Measurements from ENCODE around the gene ZYX. TPM values are rescaled to one million over a fixed set of nuclear protein-coding genes. Genes with fewer than 3 reads are reported as not detected.

Gene ZYX
- total and polyA plus RNA-seq, 2 donors (not counting 1 experiment from before 2014, with no cell fraction given): 33.5 to 85.6 TPM

DNA sequence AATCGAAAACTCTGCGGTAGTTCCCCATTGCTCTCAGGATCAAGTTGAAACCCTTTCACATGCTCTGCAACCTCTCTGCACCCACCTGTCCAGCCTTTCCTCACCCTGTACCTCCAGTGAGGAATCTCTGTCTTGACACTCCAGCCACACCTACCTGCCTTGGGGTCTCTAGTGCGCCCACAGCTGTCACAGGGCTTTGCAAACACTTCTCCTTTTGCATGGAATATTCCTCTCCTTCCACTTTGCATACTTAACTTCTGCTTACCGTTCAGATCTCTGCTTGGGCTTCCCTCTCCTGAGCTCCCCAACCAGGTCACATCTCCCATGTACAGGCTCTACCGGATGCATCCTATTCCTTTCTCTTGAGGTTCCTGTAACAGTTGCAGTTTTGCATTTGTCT lies 6.6 kb upstream of the ZYX start:
- H3K9ac ChIP-seq (ENCODE audit: insufficient read depth, low read length): no peak overlapping the region
- no peak overlapping the region for H3K4me3 ChIP-seq (replicated peaks in 1 of 4; ENCODE audit: control extremely low read depth in 1 of 4, insufficient read depth in 1 of 4, low read depth in 3 of 4, low read length in 4 of 4)
- no peaks in the 10 kb centered on the region for H3K9me3 ChIP-seq (ENCODE audit: control insufficient read depth, insufficient read depth, low read depth, low read length)
- H3K27ac ChIP-seq (ENCODE audit: insufficient read depth, low read length): no peak overlapping the region
- H4K20me1 ChIP-seq (ENCODE audit: control insufficient read depth, extremely low read depth, insufficient read depth, low read length): no peaks in the 10 kb centered on the region
- no peaks in the 10 kb centered on the region for H3K36me3 ChIP-seq (ENCODE audit: control insufficient read depth, insufficient read depth, low read length)
- no peaks in the 10 kb centered on the region for H3K27me3 ChIP-seq (ENCODE audit: control insufficient read depth, insufficient read depth, low read length)
- H3K4me2 ChIP-seq (ENCODE audit: extremely low read depth, insufficient read depth, low read length): no peak overlapping the region
- no peaks in the 10 kb centered on the region for H3K4me1 ChIP-seq (ENCODE audit: control insufficient read depth, extremely low read depth, insufficient read depth, low read length)
- DNase-seq (ENCODE audit: low read depth in 2 of 2): no peak
- peaks cover 3% of the 10 kb centered on the region for H3K79me2 ChIP-seq (ENCODE audit: control insufficient read depth, insufficient read depth, low read length)
- TF ChIP-seq EZH2 (IDR thresholded peaks at IDR 0.05; ENCODE audit: low read length, missing control alignments): no peak
- no peak overlapping the region for H2AFZ ChIP-seq (ENCODE audit: low read length)

DNA sequence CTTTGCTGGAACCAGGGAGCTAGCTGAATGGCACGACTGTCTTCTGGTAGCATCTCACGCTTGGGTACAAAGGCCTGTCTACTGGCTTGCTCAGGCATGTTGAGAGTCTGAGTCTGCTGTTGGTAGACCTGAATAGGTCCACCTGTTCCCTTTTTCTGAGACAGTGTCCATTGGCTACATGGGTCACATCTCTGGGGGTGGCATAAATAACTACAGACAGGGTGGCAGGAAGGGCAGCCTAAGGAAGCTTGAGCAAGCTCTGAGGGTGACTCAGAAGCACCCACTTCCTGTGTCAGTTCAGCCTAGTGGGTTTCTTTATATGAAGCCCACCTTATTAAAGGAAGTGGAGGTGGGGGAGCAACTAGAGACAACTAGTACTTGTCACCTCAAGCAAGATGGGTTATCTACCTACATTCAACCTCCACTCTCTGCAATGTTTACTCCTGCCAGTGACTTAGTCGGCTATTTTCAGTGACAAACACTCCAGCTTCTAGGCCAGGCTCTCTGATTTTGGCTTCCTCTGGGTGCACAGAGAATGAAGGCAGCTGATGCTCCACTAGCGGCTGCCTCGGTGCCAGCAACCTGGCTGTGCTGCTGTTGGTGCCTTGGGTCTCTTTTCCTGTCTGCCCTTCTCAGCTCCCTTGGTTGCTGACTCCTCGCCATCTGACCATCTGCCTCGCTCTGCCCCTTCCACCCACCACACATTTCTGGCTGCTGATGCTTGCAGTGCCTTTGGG lies 5.7 kb upstream of the ZYX start:
- Histone ChIP-seq H3K4me3 (replicated peaks in 1 of 4; ENCODE audit: control extremely low read depth in 1 of 4, insufficient read depth in 1 of 4, low read depth in 3 of 4, low read length in 4 of 4) (no peak overlapping the region), H3K9ac (ENCODE audit: insufficient read depth, low read length) (no peak overlapping the region), H3K9me3 (ENCODE audit: control insufficient read depth, insufficient read depth, low read depth, low read length) (no peaks in the 10 kb centered on the region), H3K36me3 (ENCODE audit: control insufficient read depth, insufficient read depth, low read length) (no peaks in the 10 kb centered on the region), H4K20me1 (ENCODE audit: control insufficient read depth, extremely low read depth, insufficient read depth, low read length) (no peaks in the 10 kb centered on the region), H3K4me1 (ENCODE audit: control insufficient read depth, extremely low read depth, insufficient read depth, low read length) (no peaks in the 10 kb centered on the region), H3K4me2 (ENCODE audit: extremely low read depth, insufficient read depth, low read length) (no peak overlapping the region), H3K27ac (ENCODE audit: insufficient read depth, low read length) (no peak overlapping the region), H3K79me2 (ENCODE audit: control insufficient read depth, insufficient read depth, low read length) (peaks cover 9% of the 10 kb centered on the region), H2AFZ (ENCODE audit: low read length) (no peak overlapping the region), H3K27me3 (ENCODE audit: control insufficient read depth, insufficient read depth, low read length) (no peaks in the 10 kb centered on the region)
- TF ChIP-seq, protein P1, sequence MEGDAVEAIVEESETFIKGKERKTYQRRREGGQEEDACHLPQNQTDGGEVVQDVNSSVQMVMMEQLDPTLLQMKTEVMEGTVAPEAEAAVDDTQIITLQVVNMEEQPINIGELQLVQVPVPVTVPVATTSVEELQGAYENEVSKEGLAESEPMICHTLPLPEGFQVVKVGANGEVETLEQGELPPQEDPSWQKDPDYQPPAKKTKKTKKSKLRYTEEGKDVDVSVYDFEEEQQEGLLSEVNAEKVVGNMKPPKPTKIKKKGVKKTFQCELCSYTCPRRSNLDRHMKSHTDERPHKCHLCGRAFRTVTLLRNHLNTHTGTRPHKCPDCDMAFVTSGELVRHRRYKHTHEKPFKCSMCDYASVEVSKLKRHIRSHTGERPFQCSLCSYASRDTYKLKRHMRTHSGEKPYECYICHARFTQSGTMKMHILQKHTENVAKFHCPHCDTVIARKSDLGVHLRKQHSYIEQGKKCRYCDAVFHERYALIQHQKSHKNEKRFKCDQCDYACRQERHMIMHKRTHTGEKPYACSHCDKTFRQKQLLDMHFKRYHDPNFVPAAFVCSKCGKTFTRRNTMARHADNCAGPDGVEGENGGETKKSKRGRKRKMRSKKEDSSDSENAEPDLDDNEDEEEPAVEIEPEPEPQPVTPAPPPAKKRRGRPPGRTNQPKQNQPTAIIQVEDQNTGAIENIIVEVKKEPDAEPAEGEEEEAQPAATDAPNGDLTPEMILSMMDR (conservative IDR thresholded peaks at IDR 0.05 in 1 of 2, IDR thresholded peaks at IDR 0.05 in 1 of 2; ENCODE audit: low read depth in 1 of 2, low read length in 2 of 2): no peak
- no peak for TF ChIP-seq EZH2 (IDR thresholded peaks at IDR 0.05; ENCODE audit: low read length, missing control alignments)
- DNase-seq (ENCODE audit: low read depth in 2 of 2): no peak

DNA sequence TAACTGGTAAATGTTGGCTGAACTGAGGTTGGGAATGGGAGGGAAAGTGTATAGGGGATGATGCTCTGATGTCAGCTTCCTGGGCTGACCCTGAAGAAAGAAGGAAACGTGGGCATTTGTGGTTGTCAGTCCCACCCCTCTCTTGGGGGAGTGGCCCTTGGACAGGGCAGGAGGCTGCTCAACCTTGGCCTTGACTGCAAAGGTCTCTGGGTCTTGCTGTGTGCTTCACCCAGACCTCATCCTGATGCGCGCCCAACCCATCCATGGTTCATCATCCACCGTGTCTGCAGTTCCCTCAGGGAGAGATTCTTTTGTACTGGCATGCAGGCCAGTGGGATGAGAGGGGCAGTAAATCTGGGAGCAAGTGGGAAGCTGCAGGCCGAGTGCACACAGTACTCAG lies 4.7 kb upstream of the ZYX start:
- Histone ChIP-seq H3K4me3 (replicated peaks in 1 of 4; ENCODE audit: control extremely low read depth in 1 of 4, insufficient read depth in 1 of 4, low read depth in 3 of 4, low read length in 4 of 4) (no peak overlapping the region), H4K20me1 (ENCODE audit: control insufficient read depth, extremely low read depth, insufficient read depth, low read length) (no peaks in the 10 kb centered on the region), H3K9me3 (ENCODE audit: control insufficient read depth, insufficient read depth, low read depth, low read length) (no peaks in the 10 kb centered on the region), H2AFZ (ENCODE audit: low read length) (no peak overlapping the region), H3K4me2 (ENCODE audit: extremely low read depth, insufficient read depth, low read length) (no peak overlapping the region), H3K27me3 (ENCODE audit: control insufficient read depth, insufficient read depth, low read length) (no peaks in the 10 kb centered on the region), H3K79me2 (ENCODE audit: control insufficient read depth, insufficient read depth, low read length) (peaks cover 12% of the 10 kb centered on the region), H3K4me1 (ENCODE audit: control insufficient read depth, extremely low read depth, insufficient read depth, low read length) (no peaks in the 10 kb centered on the region), H3K9ac (ENCODE audit: insufficient read depth, low read length) (no peak overlapping the region), H3K36me3 (ENCODE audit: control insufficient read depth, insufficient read depth, low read length) (no peaks in the 10 kb centered on the region), H3K27ac (ENCODE audit: insufficient read depth, low read length) (no peak overlapping the region)
- no peak for DNase-seq (ENCODE audit: low read depth in 2 of 2)
- no peak for TF ChIP-seq EZH2 (IDR thresholded peaks at IDR 0.05; ENCODE audit: low read length, missing control alignments)
- TF ChIP-seq, protein P1 (conservative IDR thresholded peaks at IDR 0.05 in 1 of 2, IDR thresholded peaks at IDR 0.05 in 1 of 2; ENCODE audit: low read depth in 1 of 2, low read length in 2 of 2): no peak
